Tibial nerve (tissue), 4 donors: Measurements from ENCODE around the gene GLYATL3.

Experiments
- EP300 ChIP-seq, 2 donors: sonication (generic); formaldehyde crosslinking; IDR thresholded peaks; one replicate each; pipeline ENCODE4 v1.6.1; 2017; ENCODE audit warnings: antibody characterized with exemption in 2 of 2, mild to moderate bottlenecking in 1 of 2
- POLR2A ChIP-seq, 2 donors: fragments of 450-650 bp; IDR thresholded peaks; one replicate each; pipeline ENCODE4 v1.6.1; 2017; ENCODE audit warnings: antibody characterized with exemption in 2 of 2, mild to moderate bottlenecking in 2 of 2, moderate library complexity in 2 of 2
- TF ChIP-seq, protein P1 (sequence below), 5 experiments: fragments of 200-600 bp in 3 of 5; fragments of 450-650 bp in 2 of 5; sonication (generic) in 3 of 5; IDR thresholded peaks; one replicate each; pipeline ENCODE4 v1.5.1; 2016 to 2019; ENCODE audit warnings: antibody characterized with exemption in 5 of 5, mild to moderate bottlenecking in 3 of 5, moderate library complexity in 2 of 5

DNA sequence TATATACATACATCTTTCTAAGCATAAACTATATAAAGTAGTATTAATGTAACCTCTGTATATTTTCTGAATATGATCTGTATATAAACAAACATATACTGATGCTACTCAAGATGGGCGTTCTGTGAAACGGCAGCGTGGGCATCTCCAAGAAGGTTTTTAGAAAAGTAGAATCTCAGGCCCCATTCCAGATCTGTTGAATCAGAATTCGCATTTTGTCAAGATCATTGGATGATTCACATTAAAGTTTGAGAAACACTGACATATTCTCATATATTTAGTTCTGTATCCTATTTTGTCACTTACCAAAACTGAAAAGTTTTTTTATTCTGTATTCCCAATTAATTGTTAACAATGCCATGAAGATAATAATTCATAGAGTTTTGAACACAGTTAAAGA is 56.2 kb downstream of the GLYATL3 start:
- TF ChIP-seq EP300 (IDR thresholded peaks at IDR 0.05) (no peak), POLR2A (IDR thresholded peaks at IDR 0.05) (no peak)
- TF ChIP-seq, protein P1, sequence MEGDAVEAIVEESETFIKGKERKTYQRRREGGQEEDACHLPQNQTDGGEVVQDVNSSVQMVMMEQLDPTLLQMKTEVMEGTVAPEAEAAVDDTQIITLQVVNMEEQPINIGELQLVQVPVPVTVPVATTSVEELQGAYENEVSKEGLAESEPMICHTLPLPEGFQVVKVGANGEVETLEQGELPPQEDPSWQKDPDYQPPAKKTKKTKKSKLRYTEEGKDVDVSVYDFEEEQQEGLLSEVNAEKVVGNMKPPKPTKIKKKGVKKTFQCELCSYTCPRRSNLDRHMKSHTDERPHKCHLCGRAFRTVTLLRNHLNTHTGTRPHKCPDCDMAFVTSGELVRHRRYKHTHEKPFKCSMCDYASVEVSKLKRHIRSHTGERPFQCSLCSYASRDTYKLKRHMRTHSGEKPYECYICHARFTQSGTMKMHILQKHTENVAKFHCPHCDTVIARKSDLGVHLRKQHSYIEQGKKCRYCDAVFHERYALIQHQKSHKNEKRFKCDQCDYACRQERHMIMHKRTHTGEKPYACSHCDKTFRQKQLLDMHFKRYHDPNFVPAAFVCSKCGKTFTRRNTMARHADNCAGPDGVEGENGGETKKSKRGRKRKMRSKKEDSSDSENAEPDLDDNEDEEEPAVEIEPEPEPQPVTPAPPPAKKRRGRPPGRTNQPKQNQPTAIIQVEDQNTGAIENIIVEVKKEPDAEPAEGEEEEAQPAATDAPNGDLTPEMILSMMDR (IDR thresholded peaks at IDR 0.05), result no peak
